SK-N-MC (cell line): ENCODE measurements around the gene AHNAK.

ENCODE experiments used
- EZH2 ChIP-seq: fragments of 200-600 bp; sonication (generic); IDR thresholded peaks from one replicate; pipeline ENCODE4 v1.6.1; 2017; ENCODE audit warnings: antibody characterized with exemption
- FOXP2 ChIP-seq: optimal IDR thresholded peaks from 2 replicates; pipeline ENCODE3; 2011; ENCODE audit warnings: mild to moderate bottlenecking, moderate library complexity; ENCODE audit not compliant: insufficient read depth; ENCODE audit errors: extremely low read length, control extremely low read depth
- POLR2AphosphoS5 ChIP-seq: IDR thresholded peaks from 2 replicates; pipeline ENCODE4 v1.6.1; 2012; ENCODE audit warnings: mild to moderate bottlenecking, low read depth, low read length, borderline replicate concordance

DNA sequence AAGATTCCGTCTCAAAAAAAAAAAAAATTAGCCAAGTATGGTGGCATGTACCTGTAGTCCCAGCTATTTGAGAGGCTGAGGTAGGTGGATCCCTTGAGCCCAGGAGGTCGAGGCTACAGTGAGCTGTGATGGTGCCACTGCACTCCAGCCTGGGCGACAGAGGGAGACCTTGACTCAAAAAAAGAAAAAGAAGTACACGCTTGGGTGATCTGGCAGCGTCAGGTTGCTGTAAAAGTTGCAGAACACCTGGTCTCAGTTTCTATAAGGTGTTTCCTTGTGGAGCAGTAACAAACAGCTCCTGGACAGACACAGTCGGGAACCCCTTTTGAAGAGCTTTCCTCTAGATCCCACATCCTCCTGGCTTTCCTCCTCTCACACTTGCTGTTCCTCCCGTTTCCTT is 82.0 kb downstream of the AHNAK start:
- no peak for TF ChIP-seq EZH2
- TF ChIP-seq POLR2AphosphoS5, result no peak
- TF ChIP-seq FOXP2, result no peak
